ENCODE results near the gene PEAR1.

DNA sequence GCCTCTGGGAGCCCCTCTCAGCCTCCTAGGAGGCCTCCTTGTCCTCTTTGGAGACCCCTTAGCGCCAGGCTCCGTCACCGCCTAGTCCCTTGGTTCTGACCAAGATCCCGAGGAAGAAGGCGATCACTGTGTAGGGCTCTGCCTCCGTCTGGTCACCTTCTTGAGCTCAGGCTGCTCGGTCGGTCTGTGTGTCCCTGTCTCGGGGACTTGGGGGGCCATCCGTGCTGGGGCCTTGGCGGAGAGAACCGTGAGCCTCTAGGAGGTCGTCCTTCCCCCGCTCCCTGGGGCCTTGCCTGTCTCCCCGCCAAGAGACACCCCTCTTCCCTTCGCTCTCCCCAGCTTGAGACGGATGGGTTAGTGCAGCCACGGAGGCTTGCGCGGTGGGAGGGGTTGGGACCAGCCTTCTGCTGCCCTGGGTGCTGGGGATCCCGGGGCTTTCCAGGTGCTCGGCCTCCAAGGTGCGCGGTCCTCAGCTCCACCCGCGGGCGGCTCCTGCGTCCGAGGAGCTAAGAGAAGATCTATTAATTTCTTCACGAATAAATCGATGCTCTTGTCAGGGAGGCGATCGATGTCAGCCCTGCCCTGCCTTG is 33.9 kb upstream of the PEAR1 start:
- TF ChIP-seq EZH2 (IDR thresholded peaks at IDR 0.05) (no peak), POLR2AphosphoS5 (IDR thresholded peaks at IDR 0.05; ENCODE audit: borderline replicate concordance, low read depth, low read length) (no peak), FOXP2 (optimal IDR thresholded peaks at IDR 0.05; ENCODE audit: control extremely low read depth, extremely low read length, insufficient read depth) (no peak)
